Panc1 (cell line): ENCODE data around the gene ZNF684. TPM values are rescaled to one million over a fixed set of nuclear protein-coding genes. Genes with fewer than 3 reads are reported as not detected.
"Not testable (repeated sequence)": the region's sequence is repeated elsewhere in the genome, so short reads cannot be mapped to it uniquely, and the experiment has no call there.

Source experiments
- ATAC-seq: fragments of 200-7000 bp; cut with Tn5 transposase; 2 replicates; pipeline ENCODE4 v1.9.1; 2020; ENCODE audit warnings: mild to moderate bottlenecking, moderate library complexity
- BruUV-seq: library from RNA; stranded (reverse); fragments of 400-500 nt; replicated peaks from 2 replicates; lab custom pipeline; 2021; lab: Mats Ljungman, UMichigan
- CTCF ChIA-PET: fragments of 300-600 bp; sonication (Branson Sonifier 250); formaldehyde crosslinking; loops from one replicate; lab custom pipeline; 2022; ENCODE audit warnings: antibody characterized with exemption; lab: Charles Lee
- POLR2A ChIA-PET: fragments of 300-600 bp; sonication (Branson Sonifier 250); formaldehyde crosslinking; loops from one replicate; lab custom pipeline; 2022; ENCODE audit warnings: antibody characterized with exemption; lab: Charles Lee
- DNase-seq: peaks from one replicate; pipeline ENCODE4 v3.0.0-alpha.2; 2010; ENCODE audit warnings: low read depth, low spot score
- H3K27ac ChIP-seq: 2 replicates; pipeline ENCODE4 v1.5.1; 2011; ENCODE audit warnings: mild to moderate bottlenecking, low read length, inconsistent platforms
- H3K27me3 ChIP-seq: fragments of 200-500 bp; sonication (Bioruptor generic); 2 replicates; pipeline ENCODE4 v1.6.0; 2014; ENCODE audit warnings: low read length, inconsistent platforms; ENCODE audit not compliant: control insufficient read depth, insufficient read depth
- H3K36me3 ChIP-seq: fragments of 200-500 bp; sonication (Bioruptor generic); 2 replicates; pipeline ENCODE4 v1.5.1; 2014; ENCODE audit warnings: inconsistent platforms, mild to moderate bottlenecking, low read length, moderate library complexity; ENCODE audit not compliant: control insufficient read depth, insufficient read depth
- H3K4me1 ChIP-seq: 2 replicates; pipeline ENCODE4 v1.5.1; 2011; ENCODE audit warnings: inconsistent platforms, mild to moderate bottlenecking, low read length, moderate library complexity; ENCODE audit not compliant: control insufficient read depth, insufficient read depth
- H3K4me3 ChIP-seq, 2 experiments: 2 replicates each; pipeline ENCODE4 v1.5.1; 2011 to 2012; ENCODE audit warnings: low read depth in 2 of 2, low read length in 2 of 2, mild to moderate bottlenecking in 2 of 2, inconsistent platforms in 1 of 2, moderate library complexity in 1 of 2
- H3K9me3 ChIP-seq: fragments of 200-500 bp; sonication (Bioruptor generic); 2 replicates; pipeline ENCODE4 v1.5.1; 2014; ENCODE audit warnings: low read depth, mild to moderate bottlenecking, inconsistent platforms, low read length, moderate library complexity; ENCODE audit not compliant: control insufficient read depth, insufficient read depth
- POLR2AphosphoS5 ChIP-seq: IDR thresholded peaks from 2 replicates; pipeline ENCODE4 v1.6.1; 2012; ENCODE audit warnings: mild to moderate bottlenecking, low read depth, low read length, moderate library complexity
- SIN3A ChIP-seq: IDR thresholded peaks from 2 replicates; pipeline ENCODE4 v1.6.1; 2012; ENCODE audit warnings: low read depth, mild to moderate bottlenecking, low read length, moderate library complexity, borderline replicate concordance; ENCODE audit not compliant: insufficient read depth
- TCF7L2 ChIP-seq: IDR thresholded peaks from 2 replicates; pipeline ENCODE4 v1.6.1; 2011; ENCODE audit warnings: mild to moderate bottlenecking, low read depth, low read length, inconsistent platforms
- in situ Hi-C: cut with HindIII; loops from 2 replicates; pipeline ENCODE4 v1.10.0; 2016; ENCODE audit warnings: low sequenced_read_pairs, low pct_unique_long_range_greater_than_20kb
- intact Hi-C: fragments of 100-400 bp; cut with micrococcal nuclease; formaldehyde crosslinking; loops from one replicate; pipeline ENCODE4 v1.10.0; 2022; ENCODE audit not compliant: unreplicated experiment
- total RNA-seq: library from RNA; stranded (reverse); gene quantifications from one replicate; pipeline ENCODE4 v1.2.1, GENCODE V29; 2021; ENCODE audit not compliant: unreplicated experiment
- TF ChIP-seq, protein P1 (sequence below), 2 experiments: IDR thresholded peaks; 2 replicates each; pipeline ENCODE4 v1.6.1; 2011 to 2012; ENCODE audit warnings: low read depth in 2 of 2, control low read depth in 1 of 2, low read length in 1 of 2, mild to moderate bottlenecking in 1 of 2, moderate library complexity in 1 of 2; ENCODE audit not compliant: insufficient read depth in 1 of 2
- TF ChIP-seq, protein P2 (sequence below): fragments of 450-650 bp; IDR thresholded peaks from 2 replicates; pipeline ENCODE4 v1.5.1; 2017; ENCODE audit warnings: mild to moderate bottlenecking

ZNF684 gene
- total RNA-seq, 1 experiment from 2014 or later: 5.3 TPM

DNA sequence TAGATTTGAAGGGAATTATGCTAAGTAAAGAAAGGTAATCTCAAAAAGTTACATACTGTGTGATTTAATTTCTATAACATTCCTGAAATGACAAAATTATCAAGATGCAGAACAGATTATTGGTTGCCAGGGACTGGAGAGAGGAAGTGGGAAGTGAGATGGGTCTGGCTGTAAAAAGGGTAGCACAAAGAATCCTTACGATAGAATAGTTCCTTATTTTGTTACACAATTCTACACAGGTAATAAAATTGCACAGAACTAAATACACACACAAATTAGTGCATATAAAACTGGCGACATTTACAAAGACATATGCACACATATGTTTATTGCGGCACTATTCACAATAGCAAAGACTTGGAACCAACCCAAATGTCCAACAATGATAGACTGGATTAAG lies 33.5 kb downstream of the ZNF684 start:
- ATAC-seq: no peak
- in situ Hi-C loops (no loop called here), intact Hi-C loops (no loop called here)
- CTCF ChIA-PET: no interaction called here
- POLR2A ChIA-PET: no interaction called here
- TF ChIP-seq POLR2AphosphoS5 (no peak), TCF7L2 (no peak), SIN3A (no peak)
- TF ChIP-seq, protein P1, sequence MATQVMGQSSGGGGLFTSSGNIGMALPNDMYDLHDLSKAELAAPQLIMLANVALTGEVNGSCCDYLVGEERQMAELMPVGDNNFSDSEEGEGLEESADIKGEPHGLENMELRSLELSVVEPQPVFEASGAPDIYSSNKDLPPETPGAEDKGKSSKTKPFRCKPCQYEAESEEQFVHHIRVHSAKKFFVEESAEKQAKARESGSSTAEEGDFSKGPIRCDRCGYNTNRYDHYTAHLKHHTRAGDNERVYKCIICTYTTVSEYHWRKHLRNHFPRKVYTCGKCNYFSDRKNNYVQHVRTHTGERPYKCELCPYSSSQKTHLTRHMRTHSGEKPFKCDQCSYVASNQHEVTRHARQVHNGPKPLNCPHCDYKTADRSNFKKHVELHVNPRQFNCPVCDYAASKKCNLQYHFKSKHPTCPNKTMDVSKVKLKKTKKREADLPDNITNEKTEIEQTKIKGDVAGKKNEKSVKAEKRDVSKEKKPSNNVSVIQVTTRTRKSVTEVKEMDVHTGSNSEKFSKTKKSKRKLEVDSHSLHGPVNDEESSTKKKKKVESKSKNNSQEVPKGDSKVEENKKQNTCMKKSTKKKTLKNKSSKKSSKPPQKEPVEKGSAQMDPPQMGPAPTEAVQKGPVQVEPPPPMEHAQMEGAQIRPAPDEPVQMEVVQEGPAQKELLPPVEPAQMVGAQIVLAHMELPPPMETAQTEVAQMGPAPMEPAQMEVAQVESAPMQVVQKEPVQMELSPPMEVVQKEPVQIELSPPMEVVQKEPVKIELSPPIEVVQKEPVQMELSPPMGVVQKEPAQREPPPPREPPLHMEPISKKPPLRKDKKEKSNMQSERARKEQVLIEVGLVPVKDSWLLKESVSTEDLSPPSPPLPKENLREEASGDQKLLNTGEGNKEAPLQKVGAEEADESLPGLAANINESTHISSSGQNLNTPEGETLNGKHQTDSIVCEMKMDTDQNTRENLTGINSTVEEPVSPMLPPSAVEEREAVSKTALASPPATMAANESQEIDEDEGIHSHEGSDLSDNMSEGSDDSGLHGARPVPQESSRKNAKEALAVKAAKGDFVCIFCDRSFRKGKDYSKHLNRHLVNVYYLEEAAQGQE (IDR thresholded peaks at IDR 0.05; ENCODE audit: insufficient read depth in 1 of 2, low read depth in 2 of 2, low read length in 1 of 2): no peak
- TF ChIP-seq, protein P2, sequence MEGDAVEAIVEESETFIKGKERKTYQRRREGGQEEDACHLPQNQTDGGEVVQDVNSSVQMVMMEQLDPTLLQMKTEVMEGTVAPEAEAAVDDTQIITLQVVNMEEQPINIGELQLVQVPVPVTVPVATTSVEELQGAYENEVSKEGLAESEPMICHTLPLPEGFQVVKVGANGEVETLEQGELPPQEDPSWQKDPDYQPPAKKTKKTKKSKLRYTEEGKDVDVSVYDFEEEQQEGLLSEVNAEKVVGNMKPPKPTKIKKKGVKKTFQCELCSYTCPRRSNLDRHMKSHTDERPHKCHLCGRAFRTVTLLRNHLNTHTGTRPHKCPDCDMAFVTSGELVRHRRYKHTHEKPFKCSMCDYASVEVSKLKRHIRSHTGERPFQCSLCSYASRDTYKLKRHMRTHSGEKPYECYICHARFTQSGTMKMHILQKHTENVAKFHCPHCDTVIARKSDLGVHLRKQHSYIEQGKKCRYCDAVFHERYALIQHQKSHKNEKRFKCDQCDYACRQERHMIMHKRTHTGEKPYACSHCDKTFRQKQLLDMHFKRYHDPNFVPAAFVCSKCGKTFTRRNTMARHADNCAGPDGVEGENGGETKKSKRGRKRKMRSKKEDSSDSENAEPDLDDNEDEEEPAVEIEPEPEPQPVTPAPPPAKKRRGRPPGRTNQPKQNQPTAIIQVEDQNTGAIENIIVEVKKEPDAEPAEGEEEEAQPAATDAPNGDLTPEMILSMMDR: no peak
- H3K36me3 ChIP-seq: no peaks in the 10 kb centered on the region
- H3K9me3 ChIP-seq: no peaks in the 10 kb centered on the region
- no peak overlapping the region for H3K27ac ChIP-seq
- H3K4me3 ChIP-seq: no peak overlapping the region
- no TSS peak for BruUV-seq
- no peak for DNase-seq
- no peaks in the 10 kb centered on the region for H3K4me1 ChIP-seq
- no peaks in the 10 kb centered on the region for H3K27me3 ChIP-seq

DNA sequence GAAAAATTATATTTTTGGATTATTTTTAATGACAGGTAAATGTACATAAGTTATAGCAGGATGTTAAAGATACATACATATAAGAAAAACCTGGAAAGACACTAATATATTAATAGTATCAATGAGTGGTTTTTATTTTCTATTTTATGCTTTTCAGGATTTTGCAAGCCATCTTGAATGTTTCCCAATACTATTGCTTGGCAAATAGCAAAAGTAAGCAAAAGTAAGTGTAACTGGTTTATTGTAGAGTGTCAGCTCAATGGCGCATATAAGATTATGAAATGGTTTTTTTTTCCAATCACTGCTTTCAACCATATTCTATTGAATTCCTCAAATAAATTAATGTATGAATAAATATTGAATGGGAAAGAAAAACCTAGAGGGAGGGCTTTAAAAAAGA lies 36.4 kb downstream of the ZNF684 start:
- CTCF ChIA-PET: no interaction called here

DNA sequence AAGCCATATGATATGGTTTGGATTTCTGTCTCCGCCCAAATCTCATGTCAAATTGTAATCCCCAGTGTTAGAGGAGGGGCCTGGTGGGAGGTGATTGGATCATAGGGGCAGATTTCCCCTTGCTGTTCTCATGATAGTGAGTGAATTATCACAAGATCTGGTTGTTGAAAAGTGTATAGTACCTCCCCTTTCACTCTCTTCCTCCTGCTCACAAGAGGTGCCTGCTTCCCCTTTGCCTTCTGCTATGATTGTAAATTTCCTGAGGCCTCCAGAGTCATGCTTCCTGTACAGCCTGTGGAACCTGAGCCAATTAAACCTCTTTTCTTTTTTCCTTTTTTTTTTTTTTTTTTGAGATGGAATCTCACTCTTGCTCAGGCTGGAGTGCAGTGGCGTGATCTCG lies 43.4 kb downstream of the ZNF684 start:
- H3K4me3 ChIP-seq, H3K36me3 ChIP-seq, BruUV-seq, DNase-seq, H3K27ac ChIP-seq, H3K9me3 ChIP-seq, POLR2A ChIA-PET, intact Hi-C loops, in situ Hi-C loops, ATAC-seq, CTCF ChIA-PET, H3K4me1 ChIP-seq, H3K27me3 ChIP-seq: not testable (repeated sequence)

More for the DNA sequence above, 36.4 kb downstream of the ZNF684 start:
- TF ChIP-seq SIN3A: no peak
- no peak for TF ChIP-seq POLR2AphosphoS5
- TF ChIP-seq, protein P1 (IDR thresholded peaks at IDR 0.05; ENCODE audit: insufficient read depth in 1 of 2, low read depth in 2 of 2, low read length in 1 of 2): no peak
- no peak for TF ChIP-seq TCF7L2
- TF ChIP-seq, protein P2: no peak
- H3K9me3 ChIP-seq: no peaks in the 10 kb centered on the region
- H3K27ac ChIP-seq: no peak overlapping the region
- no peak for DNase-seq
- no peaks in the 10 kb centered on the region for H3K4me1 ChIP-seq
- H3K4me3 ChIP-seq: no peak overlapping the region
- in situ Hi-C loops (no loop called here), intact Hi-C loops (no loop called here)
- ATAC-seq: no peak
- no peaks in the 10 kb centered on the region for H3K36me3 ChIP-seq
- POLR2A ChIA-PET: no interaction called here
- H3K27me3 ChIP-seq: no peaks in the 10 kb centered on the region
- BruUV-seq: no TSS peak
